Measurements from ENCODE around the gene BTBD19.
"Not testable (repeated sequence)": the region's sequence is repeated elsewhere in the genome, so short reads cannot be mapped to it uniquely, and the experiment has no call there.

The BTBD19 gene

DNA sequence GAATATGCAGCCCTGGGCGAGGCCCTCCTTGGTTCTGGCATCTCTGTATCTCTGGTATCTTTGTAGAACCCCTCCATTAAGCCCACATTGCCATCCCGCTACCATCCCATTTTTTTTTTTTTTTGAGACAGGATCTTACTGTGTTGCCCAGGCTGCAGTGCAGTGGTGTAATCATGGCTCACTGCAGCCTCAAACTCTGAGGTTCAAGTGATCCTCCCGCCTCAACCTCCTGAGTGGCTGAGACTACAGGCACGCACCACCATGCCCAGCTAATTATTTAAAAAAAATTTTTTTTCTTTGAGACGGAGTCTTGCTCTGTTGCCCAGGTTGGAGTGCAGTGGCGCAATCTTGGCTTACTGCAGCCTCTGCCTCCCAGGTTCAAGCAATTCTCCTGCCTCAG is 16.1 kb downstream of the BTBD19 start:
- not testable (repeated sequence) for H3K4me3 Mint-ChIP-seq; ATAC-seq (ENCODE audit: low read depth); H3K27me3 Mint-ChIP-seq; H3K9me3 Mint-ChIP-seq; H3K27ac Mint-ChIP-seq; DNase-seq (ENCODE audit: low spot score in 2 of 2); H3K36me3 Mint-ChIP-seq; H3K4me1 Mint-ChIP-seq

DNA sequence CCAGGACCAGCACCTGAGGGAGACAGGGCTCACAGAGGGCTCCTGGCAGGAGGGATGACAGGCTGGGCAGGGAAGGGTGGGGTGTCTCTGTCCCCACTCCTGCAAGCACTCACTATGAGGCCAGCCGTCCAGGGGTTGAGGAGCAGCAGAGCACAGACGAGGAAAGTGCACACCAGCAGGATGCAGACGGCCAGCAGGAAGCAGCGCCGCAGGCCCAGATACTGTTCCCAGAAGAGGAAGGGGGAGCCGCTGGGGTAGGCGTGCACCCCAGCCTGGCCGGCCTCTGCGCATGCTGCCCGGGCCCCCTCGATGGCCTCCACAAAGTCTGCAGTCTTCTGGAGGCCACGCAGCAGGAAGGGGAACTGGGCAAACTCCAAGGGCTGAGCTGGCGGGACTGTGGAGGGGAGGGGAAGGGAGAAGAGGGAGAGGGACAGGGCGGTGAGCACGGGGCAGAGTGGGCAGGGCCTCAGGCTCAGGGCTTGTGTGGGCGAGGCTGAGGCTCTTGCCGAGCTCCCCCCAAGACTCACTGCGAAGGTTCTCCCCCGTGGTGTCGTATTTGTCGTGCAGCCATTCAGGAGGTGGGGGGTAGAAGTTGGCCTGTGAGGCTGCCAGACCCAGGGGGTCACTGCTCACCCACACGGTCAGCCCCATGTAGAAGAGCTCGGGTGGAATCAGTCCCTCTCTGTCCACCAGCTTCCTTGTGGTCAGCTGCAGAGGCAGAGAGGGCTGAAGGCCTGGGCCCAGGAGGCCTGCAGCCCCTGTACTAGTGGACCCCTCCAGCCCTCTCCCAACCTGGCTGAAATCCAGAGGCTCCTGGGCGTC is 18.3 kb downstream of the BTBD19 start:
- no peak for ATAC-seq (ENCODE audit: low read depth)
- H3K36me3 Mint-ChIP-seq, result no peaks in the 10 kb centered on the region
- DNase-seq (ENCODE audit: low spot score in 2 of 2), result no peak
- no peak overlapping the region for H3K4me3 Mint-ChIP-seq
- H3K27ac Mint-ChIP-seq, result no peak overlapping the region
- H3K27me3 Mint-ChIP-seq, result no peaks in the 10 kb centered on the region
- no peaks in the 10 kb centered on the region for H3K9me3 Mint-ChIP-seq
- no peaks in the 10 kb centered on the region for H3K4me1 Mint-ChIP-seq

DNA sequence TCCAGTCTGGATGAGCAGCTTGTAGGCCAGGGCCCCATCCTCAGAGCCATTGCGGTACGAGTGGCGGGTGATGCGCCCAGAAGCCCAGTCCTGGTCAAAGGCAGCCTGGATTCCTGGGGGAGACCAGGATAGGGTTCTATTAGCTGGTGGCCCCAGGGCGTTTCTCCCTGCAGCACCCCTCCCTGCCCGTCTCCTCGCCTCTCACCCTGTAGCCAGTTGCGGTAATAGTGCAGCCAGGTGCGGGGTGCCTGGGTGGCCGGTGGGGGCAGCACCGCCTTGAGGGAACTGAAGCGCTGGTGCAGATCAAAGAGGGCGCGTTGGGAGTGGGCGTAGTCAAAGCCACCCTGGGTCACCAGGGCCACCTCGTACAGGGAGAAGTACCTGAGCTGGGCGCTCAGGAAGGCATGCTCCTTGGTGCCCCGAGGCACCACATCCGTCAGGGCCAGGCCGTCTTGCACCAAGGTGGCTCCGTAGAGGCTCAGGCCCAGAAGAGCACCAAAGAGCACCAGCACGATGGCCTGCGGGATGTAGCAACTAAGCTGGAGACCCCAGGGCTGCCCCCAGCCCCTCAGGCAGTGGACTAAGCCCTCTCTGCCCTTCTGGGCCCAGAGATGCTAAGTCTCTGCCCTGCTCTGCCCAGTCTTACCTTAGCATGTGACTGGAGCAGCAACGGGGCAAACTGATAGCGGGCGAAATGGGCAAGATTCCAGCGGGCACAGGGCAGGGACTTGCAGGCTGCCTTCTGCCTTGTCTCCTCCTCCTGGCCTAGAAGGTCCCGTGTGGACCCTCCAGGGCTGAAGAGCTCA is 19.1 kb downstream of the BTBD19 start:
- H3K4me1 Mint-ChIP-seq, result no peaks in the 10 kb centered on the region
- H3K4me3 Mint-ChIP-seq, result no peak overlapping the region
- peak; percentile 78 for ATAC-seq (ENCODE audit: low read depth)
- no peaks in the 10 kb centered on the region for H3K9me3 Mint-ChIP-seq
- H3K36me3 Mint-ChIP-seq, result no peaks in the 10 kb centered on the region
- no peak overlapping the region for H3K27ac Mint-ChIP-seq
- no peaks in the 10 kb centered on the region for H3K27me3 Mint-ChIP-seq
- DNase-seq (ENCODE audit: low spot score in 2 of 2), result no peak

DNA sequence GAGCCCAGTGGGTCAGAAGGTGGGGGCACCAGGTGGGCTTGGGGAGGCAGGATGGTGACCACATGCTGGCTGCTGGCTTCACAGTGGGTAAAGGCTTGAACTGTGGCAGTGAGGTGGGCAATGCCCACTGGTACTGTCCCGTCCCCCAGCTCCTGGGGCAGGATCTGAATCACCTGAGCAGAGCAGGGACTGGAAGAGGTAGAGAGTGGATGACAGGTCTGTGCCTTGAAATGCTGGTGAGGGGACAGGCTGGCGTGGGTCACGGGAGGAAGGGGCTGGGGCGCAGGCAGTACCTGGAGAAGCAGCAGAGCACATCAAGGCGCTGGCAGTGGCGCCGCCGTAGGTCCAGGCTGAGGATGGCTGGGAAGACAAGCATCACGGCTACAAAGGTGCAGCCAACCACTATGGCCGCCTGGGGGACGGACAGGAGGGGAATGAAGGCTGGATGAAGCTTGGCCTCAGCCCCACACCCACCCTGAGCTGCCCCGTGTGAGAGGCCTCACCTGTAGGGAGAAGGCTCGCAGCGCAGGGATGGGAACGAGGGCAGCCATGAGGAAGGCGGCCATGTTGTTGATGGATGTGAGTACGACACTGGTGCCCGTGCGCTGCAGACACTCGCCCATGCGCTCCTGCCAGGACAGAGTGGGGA is 19.8 kb downstream of the BTBD19 start:
- DNase-seq (ENCODE audit: low spot score in 2 of 2) (no peak), ATAC-seq (ENCODE audit: low read depth) (no peak)
- no peaks in the 10 kb centered on the region for H3K27me3 Mint-ChIP-seq
- H3K4me1 Mint-ChIP-seq, result no peaks in the 10 kb centered on the region
- no peak overlapping the region for H3K27ac Mint-ChIP-seq
- no peak overlapping the region for H3K4me3 Mint-ChIP-seq
- H3K36me3 Mint-ChIP-seq, result no peaks in the 10 kb centered on the region
- no peaks in the 10 kb centered on the region for H3K9me3 Mint-ChIP-seq

DNA sequence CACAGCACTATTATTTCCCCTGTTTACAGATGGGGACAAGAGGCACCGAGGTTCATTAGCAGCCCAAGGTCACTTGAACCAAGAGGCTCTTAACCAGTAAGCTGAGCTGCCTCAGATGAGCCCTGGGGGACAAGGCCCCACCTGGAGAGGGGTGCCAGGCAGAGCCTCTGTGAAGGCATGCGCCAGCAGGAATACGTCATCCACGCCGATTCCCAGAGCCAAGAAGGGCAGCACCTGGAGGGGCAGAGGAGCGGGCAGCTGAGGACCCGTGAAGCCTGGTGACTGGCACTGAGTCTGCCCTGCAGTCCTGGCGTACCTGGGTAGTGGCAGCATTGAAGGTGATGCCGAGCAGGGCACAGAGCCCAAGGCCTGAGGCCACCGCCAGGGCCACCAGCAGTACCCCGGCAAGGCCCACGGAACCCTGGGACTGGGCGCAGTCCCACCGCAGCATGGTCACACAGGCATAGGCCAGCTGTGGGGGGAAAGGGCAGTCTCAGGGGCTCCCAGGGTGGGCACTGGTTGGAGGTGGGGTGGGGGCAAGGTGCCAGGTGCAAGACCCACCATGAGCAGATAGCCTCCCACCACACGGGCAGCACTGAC is 20.6 kb downstream of the BTBD19 start:
- Mint-ChIP-seq H3K4me1 (peaks cover 2% of the 10 kb centered on the region), H3K4me3 (no peak overlapping the region)

DNA sequence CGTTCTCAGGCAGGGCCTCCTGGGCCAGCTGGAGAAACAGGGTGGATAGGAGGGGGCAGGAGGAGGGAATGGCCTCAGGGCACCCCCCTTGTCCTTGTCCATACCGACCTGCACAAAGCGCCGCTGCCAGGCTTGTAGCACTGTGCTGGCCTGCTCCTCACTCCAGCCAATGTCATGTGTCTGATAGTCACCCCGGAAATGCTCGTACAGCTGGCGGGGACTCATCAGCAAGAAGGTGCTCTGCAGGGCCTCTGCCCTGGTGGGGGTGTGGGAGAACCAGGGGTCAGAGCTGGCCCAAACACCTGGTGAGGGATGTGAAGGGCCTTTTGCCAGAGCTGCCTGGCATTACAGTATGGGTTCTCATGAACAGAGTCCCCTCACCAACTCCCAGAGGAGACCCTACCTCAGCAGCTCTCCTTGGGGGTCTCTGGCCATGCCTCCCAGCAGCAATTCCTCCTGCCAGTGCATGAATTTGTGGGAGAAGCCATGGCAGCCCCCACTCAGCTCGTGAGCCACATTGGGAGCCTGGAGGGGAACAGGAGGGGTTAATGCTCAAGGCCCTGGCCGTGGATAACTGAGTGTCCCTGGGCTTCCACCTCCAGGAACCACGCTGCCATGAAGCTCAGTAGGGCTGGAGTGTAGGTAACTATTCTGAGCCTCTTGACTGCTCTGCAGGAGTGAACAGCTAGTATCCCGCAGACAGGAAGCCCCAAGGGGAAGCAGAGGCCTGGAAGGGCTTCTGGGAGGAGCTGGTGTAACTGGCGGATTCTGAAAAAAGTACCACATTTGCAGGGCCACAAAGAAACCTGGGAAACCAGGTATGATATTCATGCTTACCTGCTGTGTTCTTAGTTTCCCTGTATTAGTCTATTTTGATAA is 21.4 kb downstream of the BTBD19 start:
- Mint-ChIP-seq H3K9me3 (no peaks in the 10 kb centered on the region), H3K36me3 (no peaks in the 10 kb centered on the region), H3K27ac (no peak overlapping the region), H3K4me3 (no peak overlapping the region), H3K27me3 (no peaks in the 10 kb centered on the region), H3K4me1 (peaks cover 2% of the 10 kb centered on the region)
- ATAC-seq (ENCODE audit: low read depth) (no peak), DNase-seq (ENCODE audit: low spot score in 2 of 2) (no peak)

More for the DNA sequence above, 20.6 kb downstream of the BTBD19 start:
- ATAC-seq (ENCODE audit: low read depth), result no peak
- no peaks in the 10 kb centered on the region for H3K36me3 Mint-ChIP-seq
- no peak for DNase-seq (ENCODE audit: low spot score in 2 of 2)
- no peak overlapping the region for H3K27ac Mint-ChIP-seq
- H3K9me3 Mint-ChIP-seq, result no peaks in the 10 kb centered on the region
- H3K27me3 Mint-ChIP-seq, result no peaks in the 10 kb centered on the region

DNA sequence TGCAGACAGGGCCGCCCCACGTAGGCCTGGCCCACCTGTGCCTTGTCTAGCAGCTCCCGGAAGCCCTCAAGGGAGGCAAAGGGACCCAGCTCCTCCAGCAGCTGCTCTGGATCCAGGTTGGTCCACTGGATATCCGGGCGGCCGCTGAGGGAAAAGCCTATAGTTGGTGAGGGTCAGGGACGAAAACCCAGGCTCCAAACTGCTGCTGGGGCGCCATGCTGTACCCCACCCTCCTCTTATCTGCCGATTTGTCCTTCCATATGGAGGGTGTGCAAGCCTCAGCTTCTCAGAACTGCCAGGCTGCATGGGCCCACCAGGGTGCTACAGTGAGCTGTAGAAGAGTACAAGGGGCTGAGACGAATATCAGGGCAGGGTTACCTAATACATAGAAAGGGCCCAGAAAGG is 22.6 kb downstream of the BTBD19 start:
- no peak for ATAC-seq (ENCODE audit: low read depth)
- Mint-ChIP-seq H3K27ac (no peak overlapping the region), H3K4me1 (peaks cover 7% of the 10 kb centered on the region), H3K27me3 (no peaks in the 10 kb centered on the region), H3K36me3 (no peaks in the 10 kb centered on the region), H3K9me3 (no peaks in the 10 kb centered on the region), H3K4me3 (no peak overlapping the region)
- DNase-seq (ENCODE audit: low spot score in 2 of 2), result no peak

DNA sequence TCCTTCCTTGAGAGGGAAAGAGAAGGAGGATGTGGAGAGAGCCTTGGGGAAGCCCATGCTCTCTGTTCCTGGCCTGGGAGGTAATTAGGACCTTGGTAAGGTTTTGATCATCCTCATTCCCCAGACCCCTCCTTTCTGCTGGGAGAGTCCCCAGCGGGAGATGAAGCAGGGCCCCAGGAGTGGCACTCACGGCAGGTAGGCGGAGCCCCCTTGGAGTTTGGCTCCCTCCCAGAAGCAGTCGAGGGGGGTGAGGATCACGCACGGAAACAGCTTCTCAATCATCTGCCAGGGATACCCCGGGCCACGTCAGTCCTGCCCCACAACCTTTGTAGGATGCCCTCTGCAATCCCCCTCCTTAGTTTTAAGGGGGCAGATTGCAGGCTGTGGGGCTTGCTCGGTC is 23.2 kb downstream of the BTBD19 start:
- no peaks in the 10 kb centered on the region for H3K27me3 Mint-ChIP-seq
- ATAC-seq (ENCODE audit: low read depth) (no peak), DNase-seq (ENCODE audit: low spot score in 2 of 2) (no peak)
- no peak overlapping the region for H3K4me3 Mint-ChIP-seq
- H3K27ac Mint-ChIP-seq, result no peak overlapping the region
- H3K36me3 Mint-ChIP-seq, result no peaks in the 10 kb centered on the region
- H3K9me3 Mint-ChIP-seq, result no peaks in the 10 kb centered on the region
- H3K4me1 Mint-ChIP-seq, result peaks cover 10% of the 10 kb centered on the region

DNA sequence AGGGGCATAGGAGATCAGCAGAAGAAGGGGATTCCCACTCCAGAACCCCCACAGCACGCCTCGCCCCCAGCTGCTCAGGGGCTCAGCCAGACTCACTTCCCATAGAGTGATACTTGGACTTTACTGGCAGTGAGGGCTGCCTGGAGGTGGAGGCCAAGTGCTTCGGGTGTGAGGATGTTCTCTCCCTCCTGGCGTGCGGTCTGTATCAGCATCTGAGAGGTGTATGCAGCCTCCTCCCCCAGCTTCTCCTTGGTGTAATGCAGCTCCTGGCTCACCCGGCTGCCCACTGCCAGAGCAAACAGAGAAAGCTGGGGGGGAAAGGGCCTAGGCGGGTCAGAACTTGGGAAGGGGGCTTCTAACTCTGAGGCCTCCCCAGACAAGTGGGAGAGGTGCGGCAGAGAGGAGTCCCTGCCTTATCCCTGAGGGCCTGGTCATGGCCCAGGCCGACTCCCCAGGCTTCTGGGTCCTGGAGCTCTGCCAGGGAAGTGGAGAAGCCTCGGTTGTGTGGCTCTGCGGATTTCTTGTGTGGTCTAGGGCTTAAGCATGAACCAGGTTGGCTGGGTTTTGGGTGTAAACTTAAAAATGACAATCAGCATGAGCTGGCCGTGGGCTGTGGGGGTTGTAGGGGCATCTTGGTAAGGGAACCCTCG is 23.9 kb downstream of the BTBD19 start:
- no peaks in the 10 kb centered on the region for H3K27me3 Mint-ChIP-seq
- DNase-seq (ENCODE audit: low spot score in 2 of 2) (no peak), ATAC-seq (ENCODE audit: low read depth) (no peak)
- H3K4me3 Mint-ChIP-seq, result no peak overlapping the region
- H3K4me1 Mint-ChIP-seq, result peaks cover 10% of the 10 kb centered on the region
- H3K36me3 Mint-ChIP-seq, result no peaks in the 10 kb centered on the region
- H3K9me3 Mint-ChIP-seq, result no peaks in the 10 kb centered on the region
- no peak overlapping the region for H3K27ac Mint-ChIP-seq

DNA sequence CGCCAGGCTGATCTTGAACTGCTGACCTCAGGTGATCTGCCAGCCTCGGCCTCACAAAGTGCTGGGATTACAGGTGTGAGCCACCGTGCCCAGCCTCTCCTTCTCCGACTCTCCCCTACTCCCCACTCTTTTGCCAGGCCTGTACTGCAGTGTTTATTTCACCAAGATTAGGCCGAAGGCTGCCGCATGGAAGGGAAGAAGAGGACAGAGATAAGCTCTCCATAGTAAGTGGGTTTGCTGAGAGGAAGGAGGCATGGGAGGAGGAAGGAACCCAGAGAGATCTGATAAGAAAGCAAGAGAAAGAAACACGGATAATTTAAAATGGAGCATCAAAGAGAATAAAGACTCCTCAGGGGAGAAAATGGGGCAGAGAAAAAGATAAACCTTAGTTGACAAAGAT is 26.0 kb downstream of the BTBD19 start:
- Mint-ChIP-seq H3K27ac (no peak overlapping the region), H3K4me3 (no peak overlapping the region), H3K4me1 (peaks cover 10% of the 10 kb centered on the region), H3K36me3 (no peaks in the 10 kb centered on the region), H3K27me3 (peaks cover under 1% of the 10 kb centered on the region), H3K9me3 (no peaks in the 10 kb centered on the region)
- ATAC-seq (ENCODE audit: low read depth) (no peak), DNase-seq (ENCODE audit: low spot score in 2 of 2) (no peak)

DNA sequence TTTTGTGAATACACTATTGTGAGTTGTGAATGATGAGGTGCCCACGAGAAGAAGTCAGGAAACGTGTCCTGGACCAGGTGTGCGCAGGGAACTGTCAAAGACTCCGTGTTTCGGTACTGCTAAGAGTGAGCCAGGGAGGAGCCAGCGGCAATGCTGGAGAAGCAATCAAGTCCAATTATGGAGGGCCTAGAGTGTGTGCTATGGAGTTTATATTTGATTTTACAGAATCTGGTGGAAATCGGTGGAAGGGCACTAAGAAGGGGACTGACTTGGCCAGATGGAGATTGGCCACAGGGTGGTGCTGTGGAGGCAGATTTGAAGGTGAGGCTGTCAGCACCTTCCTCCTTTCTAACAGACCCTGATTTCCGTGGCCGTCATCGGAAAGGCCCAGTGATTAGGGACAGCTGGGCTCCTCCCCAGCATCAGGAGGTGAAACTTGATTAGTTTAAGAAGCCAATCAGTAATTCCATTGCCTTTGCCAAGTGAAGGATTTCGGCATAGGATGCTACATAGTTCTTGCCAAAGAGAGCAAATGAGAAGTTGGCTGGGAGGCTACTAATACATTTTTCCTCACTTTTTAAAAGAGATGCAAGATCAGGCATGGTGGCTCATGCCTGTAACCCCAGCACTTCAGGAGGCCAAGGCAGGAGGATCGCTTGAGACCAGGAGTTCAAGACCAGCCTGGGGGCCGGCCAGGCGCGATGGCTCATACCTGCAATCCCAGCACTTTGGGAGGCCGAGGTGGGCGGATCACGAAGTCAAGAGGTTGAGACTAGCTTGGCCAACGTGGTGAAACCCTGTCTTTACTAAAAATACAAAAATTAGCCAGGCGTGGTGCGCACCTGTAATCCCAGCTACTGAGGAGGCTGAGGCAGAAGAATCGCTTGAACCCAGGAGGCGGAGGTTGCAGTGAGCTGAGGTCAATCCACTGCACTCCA is 27.7 kb downstream of the BTBD19 start:
- H3K27ac Mint-ChIP-seq, result no peak overlapping the region
- peak; percentile 99 for ATAC-seq (ENCODE audit: low read depth)
- H3K9me3 Mint-ChIP-seq, result no peaks in the 10 kb centered on the region
- H3K4me3 Mint-ChIP-seq, result peak overlapping the region; percentile 46
- H3K4me1 Mint-ChIP-seq, result peaks cover 10% of the 10 kb centered on the region
- H3K27me3 Mint-ChIP-seq, result peaks cover 4% of the 10 kb centered on the region
- no peaks in the 10 kb centered on the region for H3K36me3 Mint-ChIP-seq
- DNase-seq (ENCODE audit: low spot score in 2 of 2), result peak; percentile 81 to 89

DNA sequence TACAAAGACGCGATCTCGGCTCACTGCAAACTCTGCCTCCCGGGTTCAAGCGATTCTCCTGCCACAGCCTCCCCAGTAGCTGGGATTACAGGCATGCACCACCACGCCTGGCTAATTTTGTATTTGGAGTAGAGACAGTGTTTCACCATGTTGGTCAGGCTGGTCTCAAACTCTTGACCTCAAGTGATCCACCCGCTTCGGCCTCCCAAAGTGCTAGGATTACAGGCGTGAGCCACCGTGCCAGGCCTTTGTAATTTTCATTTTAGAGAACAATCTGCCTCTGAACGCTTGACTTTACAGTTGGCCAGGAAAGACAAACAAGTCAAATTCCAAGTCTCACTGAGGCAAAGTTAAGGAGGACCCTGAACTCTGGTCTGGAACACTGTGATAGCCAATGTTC is 30.0 kb downstream of the BTBD19 start:
- not testable (repeated sequence) for H3K36me3 Mint-ChIP-seq; H3K4me3 Mint-ChIP-seq; DNase-seq (ENCODE audit: low spot score in 2 of 2); H3K9me3 Mint-ChIP-seq; H3K27ac Mint-ChIP-seq; H3K27me3 Mint-ChIP-seq; ATAC-seq (ENCODE audit: low read depth)
- peaks cover 10% of the 10 kb centered on the region for H3K4me1 Mint-ChIP-seq
